MCF 10A (cell line): ENCODE measurements around the gene LHFPL3. TPM values are rescaled to one million over a fixed set of nuclear protein-coding genes. Genes with fewer than 3 reads are reported as not detected.

Source experiments
- BruUV-seq: library from RNA; stranded (reverse); fragments of 400-500 nt; replicated peaks from 2 replicates; lab custom pipeline; 2021; lab: Mats Ljungman, UMichigan
- CTCF ChIA-PET: fragments of 300-600 bp; sonication (Branson Sonifier 250); formaldehyde crosslinking; extraction: SDS; loops from one replicate; lab custom pipeline; 2021; ENCODE audit warnings: antibody characterized with exemption, inconsistent platforms; lab: Yijun Ruan, JAX
- POLR2A ChIA-PET: fragments of 300-600, 350-650 bp; sonication (Branson Sonifier 250); formaldehyde crosslinking; extraction: SDS; loops from one replicate; lab custom pipeline; 2020; ENCODE audit warnings: antibody characterized with exemption, inconsistent platforms; lab: Yijun Ruan, JAX
- DNase-seq: peaks from one replicate; pipeline ENCODE4 v3.0.0-alpha.2; 2018; ENCODE audit not compliant: unreplicated experiment
- H3K27ac Mint-ChIP-seq: one replicate; pipeline ENCODE4 v1.8.0; 2022; ENCODE audit warnings: mild to moderate bottlenecking, low read depth, mixed read lengths; ENCODE audit not compliant: unreplicated experiment
- H3K27me3 Mint-ChIP-seq: one replicate; pipeline ENCODE4 v1.8.0; 2022; ENCODE audit warnings: mixed read lengths; ENCODE audit not compliant: insufficient read depth, unreplicated experiment
- H3K36me3 Mint-ChIP-seq: one replicate; pipeline ENCODE4 v1.8.0; 2022; ENCODE audit warnings: mild to moderate bottlenecking, moderate library complexity, mixed read lengths; ENCODE audit not compliant: insufficient read depth, unreplicated experiment
- H3K4me1 Mint-ChIP-seq: one replicate; pipeline ENCODE4 v1.8.0; 2022; ENCODE audit warnings: mixed read lengths; ENCODE audit not compliant: insufficient read depth, unreplicated experiment
- H3K4me3 Mint-ChIP-seq: one replicate; pipeline ENCODE4 v1.8.0; 2022; ENCODE audit warnings: mild to moderate bottlenecking, moderate library complexity, mixed read lengths; ENCODE audit not compliant: unreplicated experiment
- H3K9me3 Mint-ChIP-seq: one replicate; pipeline ENCODE4 v1.8.0; 2022; ENCODE audit warnings: mixed read lengths; ENCODE audit not compliant: unreplicated experiment
- intact Hi-C: fragments of 100-400 bp; cut with micrococcal nuclease; formaldehyde crosslinking; loops from 2 replicates; pipeline ENCODE4 v1.14.1; 2022
- total RNA-seq: library from RNA; stranded (reverse); gene quantifications from 2 replicates; pipeline ENCODE4 v1.2.3, GENCODE V29; 2022
- TF ChIP-seq, protein P1 (sequence below): fragments of 200-600 bp; IDR thresholded peaks from one replicate; pipeline ENCODE4 v1.8.0; 2022; ENCODE audit warnings: antibody characterized with exemption, mild to moderate bottlenecking; ENCODE audit not compliant: unreplicated experiment

The LHFPL3 gene
- total RNA-seq, 1 experiment from 2014 or later: not detected

DNA sequence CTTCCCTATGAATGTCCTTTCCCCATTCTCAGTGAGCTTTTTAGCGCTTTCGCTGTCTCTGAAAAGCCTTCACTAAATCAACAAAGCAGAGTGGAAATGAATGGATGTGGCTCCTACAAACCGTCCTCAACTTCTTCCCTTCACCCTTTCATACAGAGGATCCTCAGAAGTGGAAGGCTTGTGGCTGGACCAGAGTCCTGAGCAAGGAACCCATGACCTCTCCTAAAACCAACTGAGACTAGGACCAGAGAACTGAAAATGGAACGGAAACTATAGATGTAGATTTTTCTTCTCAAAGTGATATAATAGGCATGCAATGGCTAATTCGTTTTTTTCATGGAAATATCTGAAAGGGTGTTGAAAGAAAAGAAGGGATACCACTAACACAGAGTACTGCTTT, 122.5 kb downstream of the LHFPL3 start:
- no peak for DNase-seq
- Mint-ChIP-seq H3K4me3 (no peak overlapping the region), H3K27ac (no peak overlapping the region), H3K27me3 (peaks cover 17% of the 10 kb centered on the region), H3K9me3 (no peaks in the 10 kb centered on the region), H3K4me1 (no peaks in the 10 kb centered on the region), H3K36me3 (no peaks in the 10 kb centered on the region)
- intact Hi-C loops: no loop called here
- CTCF ChIA-PET: interaction anchor here (0.5 kb wide), 1 partner anchor 402 kb away, joined by 3 read pairs; no protein-coding TSS in a partner anchor
- TF ChIP-seq, protein P1, sequence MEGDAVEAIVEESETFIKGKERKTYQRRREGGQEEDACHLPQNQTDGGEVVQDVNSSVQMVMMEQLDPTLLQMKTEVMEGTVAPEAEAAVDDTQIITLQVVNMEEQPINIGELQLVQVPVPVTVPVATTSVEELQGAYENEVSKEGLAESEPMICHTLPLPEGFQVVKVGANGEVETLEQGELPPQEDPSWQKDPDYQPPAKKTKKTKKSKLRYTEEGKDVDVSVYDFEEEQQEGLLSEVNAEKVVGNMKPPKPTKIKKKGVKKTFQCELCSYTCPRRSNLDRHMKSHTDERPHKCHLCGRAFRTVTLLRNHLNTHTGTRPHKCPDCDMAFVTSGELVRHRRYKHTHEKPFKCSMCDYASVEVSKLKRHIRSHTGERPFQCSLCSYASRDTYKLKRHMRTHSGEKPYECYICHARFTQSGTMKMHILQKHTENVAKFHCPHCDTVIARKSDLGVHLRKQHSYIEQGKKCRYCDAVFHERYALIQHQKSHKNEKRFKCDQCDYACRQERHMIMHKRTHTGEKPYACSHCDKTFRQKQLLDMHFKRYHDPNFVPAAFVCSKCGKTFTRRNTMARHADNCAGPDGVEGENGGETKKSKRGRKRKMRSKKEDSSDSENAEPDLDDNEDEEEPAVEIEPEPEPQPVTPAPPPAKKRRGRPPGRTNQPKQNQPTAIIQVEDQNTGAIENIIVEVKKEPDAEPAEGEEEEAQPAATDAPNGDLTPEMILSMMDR: no peak
- BruUV-seq: no TSS peak
- POLR2A ChIA-PET: no interaction called here

- H3K4me1 Mint-ChIP-seq: no peaks in the 10 kb centered on the region
- H3K27me3 Mint-ChIP-seq: peaks cover 10% of the 10 kb centered on the region
- H3K9me3 Mint-ChIP-seq: no peaks in the 10 kb centered on the region
- H3K27ac Mint-ChIP-seq: no peak overlapping the region
- no peaks in the 10 kb centered on the region for H3K36me3 Mint-ChIP-seq
- CTCF ChIA-PET: no interaction called here
- BruUV-seq: no TSS peak
- TF ChIP-seq, protein P1: no peak
- no peak for DNase-seq
- intact Hi-C loops: no loop called here
- H3K4me3 Mint-ChIP-seq: no peak overlapping the region
- POLR2A ChIA-PET: no interaction called here
These were observed 124.8 kb downstream of the LHFPL3 start for GRCh38 chr7:104453190-104453589.

- H3K27ac Mint-ChIP-seq: no peak overlapping the region
- POLR2A ChIA-PET: no interaction called here
- H3K36me3 Mint-ChIP-seq: no peaks in the 10 kb centered on the region
- TF ChIP-seq, protein P1: no peak
- peaks cover 28% of the 10 kb centered on the region for H3K9me3 Mint-ChIP-seq
- H3K4me3 Mint-ChIP-seq: no peak overlapping the region
- DNase-seq: no peak
- CTCF ChIA-PET: no interaction called here
- intact Hi-C loops: no loop called here
- H3K27me3 Mint-ChIP-seq: no peaks in the 10 kb centered on the region
- no peaks in the 10 kb centered on the region for H3K4me1 Mint-ChIP-seq
- no TSS peak for BruUV-seq
These were observed 130.5 kb downstream of the LHFPL3 start for GRCh38 chr7:104458875-104459274.

DNA sequence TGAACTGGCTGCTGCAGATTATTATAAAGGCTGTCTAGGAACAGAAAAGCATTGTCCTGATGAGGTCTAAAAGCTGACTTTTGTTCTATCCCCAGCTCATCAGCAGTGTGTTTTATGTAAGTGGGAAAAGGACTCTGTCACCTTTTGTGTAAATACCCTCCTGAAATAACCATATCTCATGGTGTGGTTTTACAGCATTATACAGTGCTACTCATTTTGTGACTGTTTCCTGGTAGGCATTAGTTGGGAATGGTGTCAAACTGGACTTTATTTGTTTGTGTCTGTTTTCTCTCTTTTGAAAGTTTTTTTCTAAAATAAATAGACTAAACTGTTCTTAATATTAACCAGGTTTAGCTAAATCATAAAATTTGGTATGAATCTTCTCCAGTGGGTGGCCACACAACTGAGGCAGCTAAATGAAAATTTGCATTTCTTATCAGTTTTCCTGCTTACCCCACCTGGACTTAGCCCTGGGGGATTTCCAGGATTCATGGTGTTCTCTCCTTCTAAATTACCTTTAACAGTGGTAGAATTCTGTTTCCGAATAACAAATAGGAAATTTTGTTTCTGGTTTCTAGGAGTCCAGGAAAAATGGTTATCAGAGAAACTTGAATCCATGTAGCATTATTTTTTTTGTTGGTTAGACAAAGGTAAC, 140.9 kb downstream of the LHFPL3 start:
- Mint-ChIP-seq H3K9me3 (no peaks in the 10 kb centered on the region), H3K4me1 (no peaks in the 10 kb centered on the region), H3K27me3 (peaks cover 53% of the 10 kb centered on the region), H3K4me3 (no peak overlapping the region), H3K27ac (no peak overlapping the region), H3K36me3 (no peaks in the 10 kb centered on the region)
- TF ChIP-seq, protein P1: no peak
- POLR2A ChIA-PET: no interaction called here
- no peak for DNase-seq
- intact Hi-C loops: no loop called here
- CTCF ChIA-PET: interaction anchor here (0.7 kb wide), 1 partner anchor 57 kb away, joined by 3 read pairs; no protein-coding TSS in a partner anchor
- BruUV-seq: no TSS peak
